ENCODE results near the gene MIER1.
"Not testable (repeated sequence)": the region's sequence is repeated elsewhere in the genome, so short reads cannot be mapped to it uniquely, and the experiment has no call there.

MIER1 gene

DNA sequence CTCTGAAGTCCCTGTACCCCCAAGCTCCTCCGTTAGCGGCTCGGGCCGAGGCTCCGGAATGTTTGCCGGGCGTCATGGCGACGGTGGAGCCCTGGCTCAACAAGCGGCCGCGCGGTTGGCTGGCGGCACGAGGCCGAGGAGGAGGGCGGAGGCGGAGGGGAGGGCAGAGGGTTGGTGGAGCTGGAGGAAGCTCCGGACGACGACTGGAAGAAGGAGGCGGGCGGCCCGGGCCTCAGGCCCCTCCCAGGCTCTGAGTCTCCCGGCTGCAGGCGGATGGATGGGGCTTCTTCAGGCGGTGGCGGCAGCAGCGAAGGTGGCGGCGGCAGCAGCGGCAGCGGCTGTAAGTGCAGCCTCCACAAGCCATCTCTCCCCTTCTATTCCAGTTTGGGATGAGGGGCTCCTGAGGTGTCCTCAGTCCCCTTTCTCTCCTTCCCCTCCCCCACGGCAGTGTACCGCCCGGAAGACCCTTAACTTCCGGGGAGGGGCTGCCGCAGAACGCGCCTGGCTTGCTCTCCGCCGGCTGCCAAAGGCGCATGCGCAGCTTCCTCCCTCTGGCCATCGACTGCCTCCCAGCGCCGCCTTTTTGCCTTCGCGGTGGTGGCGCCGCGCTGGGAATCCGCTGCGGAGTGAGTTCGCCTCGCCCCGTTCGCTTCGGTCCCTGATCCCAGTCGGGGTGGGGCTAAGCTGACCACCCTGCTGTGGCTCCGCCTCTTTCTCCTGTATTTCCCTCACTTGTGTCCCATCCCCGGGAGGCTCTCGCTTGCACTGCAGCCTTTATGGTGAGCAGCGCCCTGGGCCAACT lies at the start of gene MIER1, which contains the start of gene DNAI4:
Gene MIER1 (plus strand): TSS at position 235 of the 802 bp plus-strand sequence. CDS start 39 bp downstream, at position 274.
Gene DNAI4 (minus strand): TSS at position 101 of the 802 bp plus-strand sequence. CDS start 25 bp downstream, at position 76.
- peak; percentile 99 for DNase-seq

DNA sequence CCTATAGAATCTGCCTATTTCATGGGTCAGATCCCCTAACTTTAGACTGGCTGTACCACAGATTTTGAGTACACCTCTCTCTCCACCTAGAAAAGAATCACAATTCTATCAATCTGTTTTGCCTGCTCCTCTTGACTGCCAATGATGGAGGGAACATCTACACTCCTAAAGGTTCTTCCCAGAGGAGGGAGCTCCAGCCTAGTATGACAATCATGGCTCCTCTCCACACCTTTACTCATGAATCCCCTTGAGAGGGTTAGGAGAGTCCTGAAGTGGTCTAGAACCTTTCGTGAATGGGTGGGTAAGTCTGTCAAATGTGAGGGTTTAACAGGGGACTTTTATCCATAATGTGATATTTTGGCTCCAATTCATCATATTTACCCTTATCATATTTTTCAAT lies 48.1 kb upstream of the MIER1 start:
- no peak for DNase-seq

DNA sequence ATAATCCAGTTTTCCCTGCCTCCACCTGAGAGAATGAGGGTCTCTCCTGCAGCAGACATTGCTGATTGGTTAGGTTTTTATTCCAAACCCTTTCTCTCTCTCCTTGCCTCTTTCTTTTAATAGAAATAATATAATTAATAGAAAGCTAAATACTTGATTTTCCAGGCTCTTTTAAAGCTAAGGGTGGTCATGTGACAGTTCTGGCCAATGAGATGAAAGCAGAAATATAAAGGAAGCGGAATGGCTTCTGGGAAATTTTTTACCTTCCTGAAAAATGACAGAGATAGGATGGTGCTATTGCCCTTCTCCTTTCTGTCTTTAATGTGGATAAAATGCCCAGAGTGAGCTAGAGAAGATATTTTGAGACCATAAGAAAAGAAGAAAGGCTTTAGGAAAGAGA lies 35.8 kb upstream of the MIER1 start:
- no peak for DNase-seq

- no peak for DNase-seq
Measured at GRCh38 chr1:66890621-66891020, 34.2 kb upstream of the MIER1 start.

GRCh38 chr1:66893712-66894111 lies 31.1 kb upstream of the MIER1 start:
- DNase-seq: no peak

GRCh38 chr1:66915203-66915602 lies 9.6 kb upstream of the MIER1 start:
- not testable (repeated sequence) for DNase-seq

- no peak for DNase-seq
Measured at GRCh38 chr1:66916320-66916719, 8.5 kb upstream of the MIER1 start.

- DNase-seq: no peak
Measured at GRCh38 chr1:66917476-66917875, 7.3 kb upstream of the MIER1 start.

DNA sequence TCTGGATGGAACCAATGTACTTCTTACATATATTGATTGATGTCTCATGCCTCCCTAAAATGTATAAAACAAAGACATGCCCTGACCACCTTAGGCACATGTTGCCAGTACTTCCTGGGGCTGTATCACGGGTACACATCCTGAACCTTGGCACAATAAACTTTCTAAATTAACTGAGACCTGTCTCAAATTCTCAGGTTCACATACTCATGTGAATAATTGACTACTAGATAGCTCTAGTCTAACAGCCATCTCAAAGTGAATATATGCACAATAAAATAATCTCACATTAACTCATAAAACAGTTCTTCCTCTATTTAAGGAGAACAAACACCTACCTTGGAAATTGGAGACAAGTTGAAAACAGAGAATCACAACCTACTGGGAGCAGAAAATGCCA lies 5.7 kb upstream of the MIER1 start:
- no peak for DNase-seq

DNA sequence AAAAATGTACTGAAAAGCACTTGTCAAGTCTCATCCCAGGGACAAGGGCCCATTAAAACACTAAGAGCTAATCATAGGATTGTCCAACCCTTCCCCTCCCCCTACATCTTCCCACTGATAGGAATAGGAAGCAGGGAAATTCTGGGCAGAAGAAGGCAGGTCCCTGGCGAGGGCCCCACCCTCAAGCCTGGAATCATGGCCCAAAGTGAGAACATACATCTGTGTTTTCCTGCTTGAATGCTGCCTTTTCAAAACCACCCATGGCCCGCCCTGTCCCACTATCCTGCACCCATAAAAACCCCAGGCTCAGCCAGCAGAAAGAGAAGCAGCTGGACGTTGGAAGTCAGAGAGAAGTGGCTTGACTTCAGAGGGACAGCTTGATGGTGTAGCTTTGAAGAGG lies 5.0 kb upstream of the MIER1 start:
- no peak for DNase-seq

DNA sequence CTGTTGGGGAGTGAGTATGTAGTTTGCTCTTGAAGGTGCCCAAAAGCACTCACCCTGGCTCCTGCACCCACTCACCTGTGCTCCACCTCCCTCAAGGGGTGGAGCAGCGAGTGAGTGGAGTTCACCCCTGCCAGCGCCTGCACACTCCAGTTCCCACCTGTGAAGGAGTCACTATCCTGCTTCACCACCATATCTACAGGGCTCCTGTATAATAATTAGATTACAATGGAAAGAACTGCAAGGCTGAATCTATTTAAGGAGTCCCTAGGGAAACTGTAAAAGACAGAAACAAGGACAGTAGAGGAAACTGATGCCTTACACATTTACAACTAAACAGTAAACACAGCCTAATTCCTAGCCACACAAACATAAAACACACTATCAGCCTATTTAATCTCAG lies 4.2 kb upstream of the MIER1 start:
- no peak for DNase-seq

GRCh38 chr1:66925558-66925910 lies 744 bp downstream of the MIER1 start:
- DNase-seq: no peak

DNA sequence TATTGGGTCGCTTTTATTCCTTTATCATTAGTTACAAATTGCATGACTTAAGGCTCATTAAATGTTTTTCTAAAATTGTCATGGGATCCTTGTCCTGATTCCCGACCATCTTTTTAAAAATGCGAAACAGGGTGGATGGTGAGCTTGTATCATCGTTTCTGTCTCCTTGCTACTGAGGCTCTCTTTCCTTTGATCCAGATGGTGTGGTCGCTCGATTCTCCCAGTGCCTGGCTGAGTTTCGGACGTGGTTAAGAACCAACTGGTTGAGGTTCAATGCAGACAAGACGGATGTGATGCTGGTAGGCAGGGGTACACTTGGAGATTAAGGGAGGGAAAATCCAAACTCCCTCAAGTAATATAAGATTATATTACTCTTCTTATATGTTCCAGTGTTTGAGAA lies 1.2 kb downstream of the MIER1 start:
- no peak for DNase-seq

- DNase-seq: no peak
Measured at GRCh38 chr1:66927528-66927927, 2.7 kb downstream of the MIER1 start.

DNA sequence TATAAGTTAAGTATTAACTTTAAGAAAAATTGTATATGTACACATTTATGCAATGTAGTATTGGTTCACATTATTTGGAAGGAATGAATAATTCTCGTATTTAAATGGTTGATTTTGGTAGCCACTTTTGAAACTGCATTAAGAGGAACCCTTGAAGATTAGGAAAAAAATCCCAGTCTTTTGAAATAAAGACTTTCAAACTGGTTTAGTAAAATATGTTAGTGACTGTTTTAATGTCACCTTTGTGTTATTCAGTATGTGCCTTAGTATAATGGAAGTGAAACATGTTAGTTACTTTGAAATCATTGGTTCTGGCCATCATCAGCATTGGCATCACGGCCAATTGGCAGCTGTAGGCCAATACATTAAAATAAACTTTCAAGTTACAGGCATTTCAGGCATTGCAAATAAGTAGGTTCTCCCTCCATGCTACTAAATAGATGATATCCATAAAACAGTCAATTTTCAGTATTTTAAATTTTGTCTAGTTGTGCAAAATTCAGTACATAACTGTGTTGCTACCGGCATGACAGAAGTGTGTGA lies 4.4 kb downstream of the MIER1 start:
- no peak for DNase-seq

DNA sequence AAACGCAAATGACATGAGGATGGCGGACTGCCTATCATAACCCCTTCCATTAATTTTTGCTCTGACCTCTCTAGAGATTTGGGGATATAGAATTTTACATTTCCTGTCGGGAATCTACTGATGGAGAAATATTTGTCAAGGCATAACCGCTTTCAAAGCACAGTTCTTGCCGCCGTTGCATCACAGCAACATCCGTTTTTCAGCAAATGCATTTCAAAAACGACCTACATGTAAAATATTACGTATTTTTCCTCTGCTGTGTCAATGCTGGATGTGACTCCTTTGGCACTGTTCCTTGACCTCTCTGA lies 4.9 kb downstream of the MIER1 start:
- DNase-seq: no peak

DNA sequence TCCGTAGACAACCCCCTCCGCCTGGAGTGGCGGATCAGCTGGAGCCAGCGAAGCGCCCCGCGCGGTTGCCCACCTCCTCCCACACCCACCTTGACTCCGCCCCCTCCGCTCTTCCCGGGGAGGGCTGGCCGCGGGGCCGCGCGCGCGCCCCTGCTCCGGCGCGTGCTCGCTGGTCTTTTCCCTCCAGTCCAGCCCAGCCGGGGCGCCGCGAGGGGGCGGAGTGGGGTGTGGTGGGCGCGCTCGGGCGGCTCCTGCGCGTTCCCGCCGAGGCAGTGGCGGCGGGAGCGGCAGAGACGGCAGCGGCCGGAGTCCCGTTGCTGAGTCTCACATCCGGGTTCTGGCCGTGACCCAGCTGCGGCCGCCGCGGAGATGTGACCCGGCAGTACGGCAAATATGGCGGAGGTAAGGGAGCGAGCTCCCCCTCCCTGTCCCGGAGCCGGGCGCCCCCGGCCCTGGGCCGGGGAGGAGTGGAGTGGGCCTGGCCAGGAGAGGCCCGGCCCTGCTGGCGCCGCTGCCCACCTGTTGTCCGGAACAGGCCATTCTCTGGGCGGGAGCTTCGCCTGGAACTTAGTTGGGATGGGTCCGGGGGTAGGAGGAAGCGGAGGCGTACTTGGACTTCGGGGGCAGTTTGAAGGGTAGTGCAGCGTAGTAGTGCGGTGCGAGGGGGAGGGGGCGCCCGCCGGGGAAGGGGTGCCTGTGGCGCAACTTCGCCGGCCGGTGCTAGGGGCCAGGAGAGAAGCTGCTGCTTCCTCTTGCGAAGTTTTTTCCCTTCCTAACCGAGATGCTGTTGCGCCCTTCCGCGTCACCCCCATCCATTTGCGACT lies 5.4 kb downstream of the MIER1 start:
- peak; percentile 97 for DNase-seq

GRCh38 chr1:66930823-66931174 lies 6.0 kb downstream of the MIER1 start:
- DNase-seq: no peak

DNA sequence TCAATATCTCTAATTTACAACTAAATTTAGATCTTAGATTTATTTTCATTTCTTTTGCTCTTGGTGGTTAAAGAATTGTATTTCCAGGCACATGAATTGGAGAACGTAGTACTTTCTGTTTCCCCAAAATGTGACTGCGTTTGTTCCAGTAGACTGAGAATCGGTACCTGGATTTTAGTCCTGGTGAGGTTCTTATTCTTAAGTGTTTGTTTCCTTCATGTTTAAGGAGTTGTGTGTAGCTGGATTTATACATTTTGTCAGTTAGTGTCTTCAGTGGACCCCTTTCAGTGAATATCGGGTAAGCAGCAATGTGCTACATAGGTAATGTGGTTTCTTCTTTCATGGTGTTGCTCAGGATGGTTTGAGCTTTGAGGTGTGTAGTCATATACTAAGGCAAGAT lies 6.8 kb downstream of the MIER1 start:
- no peak for DNase-seq

DNA sequence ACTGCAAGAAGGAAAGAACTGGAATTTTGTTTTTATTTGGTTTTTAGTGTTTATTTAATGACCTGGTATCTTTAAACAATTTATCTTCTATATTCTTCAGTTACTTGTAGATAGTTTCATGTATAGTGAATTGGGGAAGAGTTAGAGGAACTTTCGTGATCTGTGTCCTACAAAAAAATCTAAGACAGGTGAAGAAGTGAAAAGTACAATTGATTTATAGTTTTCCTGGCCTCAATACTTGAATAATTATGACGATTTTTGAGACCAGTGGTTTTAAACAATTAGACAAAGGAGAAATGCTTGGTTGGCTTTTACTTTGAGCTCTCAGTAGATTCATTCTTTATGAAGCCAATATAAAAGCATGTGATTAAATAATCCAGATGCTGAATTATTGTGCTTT lies 7.5 kb downstream of the MIER1 start:
- DNase-seq: no peak

- no peak for DNase-seq
Measured at GRCh38 chr1:66933887-66934700, 9.3 kb downstream of the MIER1 start.

DNA sequence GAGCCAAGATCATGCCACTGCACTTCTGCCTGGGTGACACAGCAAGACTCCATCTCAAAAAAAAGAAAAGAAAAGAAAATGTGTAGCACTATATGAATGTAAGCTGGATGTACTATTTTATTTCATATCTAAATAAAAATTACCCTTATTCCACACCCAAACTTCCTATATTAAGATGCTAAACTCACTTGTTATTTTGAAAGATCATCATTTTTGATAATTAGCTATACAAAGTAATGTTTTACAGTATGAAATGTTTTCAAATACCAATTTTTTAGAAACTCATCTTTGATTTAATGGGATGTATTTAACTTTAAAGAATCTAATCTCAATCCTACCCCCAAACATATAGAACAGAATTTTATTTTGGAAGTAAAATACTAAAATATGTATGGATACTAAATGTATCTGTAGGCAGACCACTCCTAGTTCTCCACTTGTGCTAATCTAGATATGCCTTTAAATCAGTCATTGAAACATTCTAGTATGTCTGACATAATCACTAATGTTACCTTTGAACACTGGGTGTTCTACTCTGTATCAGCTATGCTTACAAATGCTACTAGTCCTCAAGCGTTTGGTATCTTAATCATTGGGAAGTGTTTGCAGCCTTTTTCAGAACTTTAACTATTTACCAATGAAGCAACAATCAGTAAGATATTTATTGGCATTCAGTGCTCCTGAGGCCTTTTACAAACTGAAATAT lies 12.9 kb downstream of the MIER1 start:
- DNase-seq: no peak

DNA sequence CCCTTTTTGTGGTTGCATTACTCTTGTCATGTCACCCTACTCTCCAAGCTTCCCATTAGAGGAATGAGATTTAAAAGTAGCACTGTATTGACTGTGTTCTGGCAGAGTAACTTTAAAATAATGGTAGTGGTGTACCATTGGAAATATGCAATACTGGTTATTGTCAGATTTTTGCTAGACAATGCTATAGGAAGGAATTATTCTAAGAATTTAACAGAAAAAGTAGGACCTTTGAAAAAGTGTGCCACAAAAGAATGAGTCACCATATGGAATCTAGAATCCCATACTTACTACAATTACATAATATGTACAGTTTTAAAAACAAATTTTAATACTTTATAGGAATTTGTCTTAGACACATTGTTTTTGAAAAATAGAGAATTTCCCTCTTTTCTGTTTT lies 13.8 kb downstream of the MIER1 start:
- no peak for DNase-seq

Data from activated effector memory CD4-positive, alpha-beta T cell treated with anti-CD3 and anti-CD28 coated beads, Interleukin-2, amount 50 U/mL, for 16 hours (primary cell).